Stimulated activated CD8-positive, alpha-beta memory T cell treated with anti-CD3 and anti-CD28 coated beads, Interleukin-15, amount 100 ng/mL, for 1 hour (primary cell): ENCODE measurements around the gene MPRIP.

Experiments used
- DNase-seq: peaks from one replicate; pipeline ENCODE4 v3.0.0-alpha.2; 2020; ENCODE audit warnings: low read depth

MPRIP gene

DNA sequence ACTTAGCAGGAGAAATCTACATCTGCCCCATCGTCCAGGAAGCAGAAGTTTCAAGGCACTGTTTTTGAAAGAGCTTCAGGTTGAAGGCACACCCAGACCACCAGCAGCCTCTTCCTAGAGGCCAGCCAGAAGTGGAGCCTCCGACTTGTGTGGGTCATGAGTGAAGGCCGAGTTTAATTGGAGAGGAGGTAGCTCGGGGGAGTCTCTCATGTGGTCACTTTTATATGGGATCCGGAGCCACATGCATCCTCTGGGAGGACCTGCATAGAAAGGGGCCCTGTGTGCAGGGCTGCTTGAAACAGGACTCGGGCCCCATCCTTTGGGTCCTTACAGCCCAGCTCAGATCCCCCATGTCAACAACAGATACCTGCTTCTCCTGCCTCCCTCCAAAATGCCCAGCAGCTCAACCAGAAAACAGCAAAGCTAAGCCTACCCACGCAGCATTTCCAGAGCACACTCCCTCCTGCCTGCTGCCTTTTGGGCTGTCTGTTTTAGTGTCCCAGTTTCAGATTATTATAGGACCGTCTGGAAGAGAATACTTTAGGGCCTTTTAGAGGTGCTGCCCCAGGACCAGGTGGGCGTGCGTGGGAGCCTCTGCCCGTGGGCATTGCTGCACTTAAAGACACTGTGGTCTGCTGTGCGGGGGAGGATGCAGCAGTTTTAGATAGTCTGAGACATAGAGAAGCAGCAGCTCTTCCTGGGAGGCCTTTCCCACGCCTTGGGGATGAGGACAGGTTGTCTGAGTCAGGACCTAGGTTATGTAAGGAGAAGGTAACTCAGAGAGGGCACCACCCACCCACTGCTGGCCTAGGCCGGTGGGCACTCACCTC, 29.5 kb downstream of the MPRIP start:
- DNase-seq, result no peak

GRCh38 chr17:17072546-17072945, 30.3 kb downstream of the MPRIP start:
- no peak for DNase-seq

GRCh38 chr17:17073030-17073564, 30.8 kb downstream of the MPRIP start:
- DNase-seq, result no peak

GRCh38 chr17:17073581-17074403, 31.5 kb downstream of the MPRIP start:
- DNase-seq, result no peak

DNA sequence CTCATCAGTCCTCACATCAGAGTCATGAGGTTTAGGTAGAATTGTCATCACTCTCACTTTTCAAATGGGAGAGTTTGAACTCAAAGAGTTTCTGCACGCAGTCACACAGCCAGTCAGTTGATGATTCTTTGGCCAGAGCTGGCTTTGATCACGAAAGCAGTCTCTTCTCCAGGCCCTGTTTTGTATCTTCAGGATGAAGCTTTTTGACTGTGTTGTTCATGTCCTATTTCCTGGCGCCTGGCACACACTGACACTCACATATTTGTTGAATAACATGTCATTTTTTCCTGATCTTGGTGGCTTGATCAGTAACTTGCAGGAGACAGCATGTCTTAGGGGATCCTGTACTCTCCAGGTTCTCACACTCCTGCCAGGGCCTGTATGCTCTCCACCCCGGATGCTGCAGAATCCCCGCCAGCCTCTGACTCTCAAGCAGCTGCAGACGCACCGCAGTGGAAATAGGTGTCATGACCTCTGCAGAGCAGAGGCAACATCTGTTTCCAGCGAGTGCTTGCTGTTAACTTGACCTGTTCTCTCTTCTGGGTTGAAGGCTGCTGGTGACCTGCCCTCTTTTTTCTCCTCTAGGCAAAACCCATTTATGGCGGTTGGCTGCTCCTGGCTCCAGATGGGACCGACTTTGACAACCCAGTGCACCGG, 33.0 kb downstream of the MPRIP start:
- DNase-seq, result no peak

DNA sequence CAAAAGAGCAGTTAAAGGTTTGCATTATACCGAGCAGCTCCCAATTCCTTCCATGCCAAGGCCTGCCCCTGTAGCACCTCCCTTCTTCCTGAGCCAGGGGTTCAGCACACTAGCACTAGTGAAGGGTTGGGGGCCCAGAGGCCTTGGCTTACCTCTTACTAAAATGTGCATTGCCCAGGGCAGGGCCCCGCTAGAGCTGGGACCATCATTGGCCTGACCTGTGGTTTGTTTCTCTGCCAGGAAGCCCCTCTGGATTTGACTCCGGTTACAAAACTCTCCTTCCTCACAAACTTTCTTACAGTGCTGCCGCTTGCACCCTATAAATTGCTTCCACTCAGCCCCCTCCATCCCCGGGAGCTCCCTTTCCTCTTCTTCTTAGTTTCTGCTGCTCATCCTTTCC, 33.8 kb downstream of the MPRIP start:
- DNase-seq, result no peak

DNA sequence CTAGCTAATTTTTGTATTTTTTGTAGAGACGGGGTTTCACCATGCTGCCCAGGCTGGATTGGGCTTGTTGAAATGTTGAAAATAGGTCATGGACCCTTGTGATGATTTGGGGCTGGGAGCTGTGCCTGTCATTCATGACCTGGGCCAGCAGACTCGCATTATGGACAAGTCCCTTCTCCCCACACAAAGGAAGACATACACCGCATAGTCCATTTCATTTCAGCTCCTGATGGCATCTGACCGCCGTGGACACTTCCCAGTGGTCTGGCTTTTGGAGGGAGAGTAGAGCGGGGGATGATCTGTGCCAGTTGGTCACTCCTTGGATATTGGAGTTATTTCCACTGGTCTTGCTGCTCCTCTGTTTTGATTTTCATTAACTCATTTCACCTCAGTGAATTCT, 34.8 kb downstream of the MPRIP start:
- no peak for DNase-seq

GRCh38 chr17:17077861-17078732, 35.8 kb downstream of the MPRIP start:
- no peak for DNase-seq

- no peak for DNase-seq
Measured at GRCh38 chr17:17078832-17079231, 36.6 kb downstream of the MPRIP start.

- no peak for DNase-seq
Measured at GRCh38 chr17:17079336-17079735, 37.1 kb downstream of the MPRIP start.

DNA sequence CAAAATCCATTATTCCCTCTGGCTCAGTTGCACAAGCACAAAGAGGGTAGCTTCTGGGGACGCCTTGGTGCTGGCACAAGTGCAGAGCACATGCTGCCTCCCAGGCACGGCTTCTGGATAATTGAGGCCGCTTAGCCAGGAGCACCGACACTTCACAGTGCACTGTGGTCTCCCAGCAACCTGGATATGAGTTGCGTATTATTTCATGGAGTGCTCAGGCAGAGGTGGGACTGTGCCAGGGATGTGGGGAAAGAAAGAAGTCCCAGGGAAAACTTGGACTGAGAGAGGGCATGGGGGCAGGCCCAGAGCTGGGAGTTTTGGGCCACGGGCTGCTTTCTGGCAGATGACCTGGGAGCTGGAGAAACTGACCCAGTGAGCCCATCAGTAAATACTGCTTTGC, 37.5 kb downstream of the MPRIP start:
- no peak for DNase-seq

GRCh38 chr17:17080181-17080631, 37.9 kb downstream of the MPRIP start:
- no peak for DNase-seq

GRCh38 chr17:17080781-17081180, 38.5 kb downstream of the MPRIP start:
- no peak for DNase-seq

DNA sequence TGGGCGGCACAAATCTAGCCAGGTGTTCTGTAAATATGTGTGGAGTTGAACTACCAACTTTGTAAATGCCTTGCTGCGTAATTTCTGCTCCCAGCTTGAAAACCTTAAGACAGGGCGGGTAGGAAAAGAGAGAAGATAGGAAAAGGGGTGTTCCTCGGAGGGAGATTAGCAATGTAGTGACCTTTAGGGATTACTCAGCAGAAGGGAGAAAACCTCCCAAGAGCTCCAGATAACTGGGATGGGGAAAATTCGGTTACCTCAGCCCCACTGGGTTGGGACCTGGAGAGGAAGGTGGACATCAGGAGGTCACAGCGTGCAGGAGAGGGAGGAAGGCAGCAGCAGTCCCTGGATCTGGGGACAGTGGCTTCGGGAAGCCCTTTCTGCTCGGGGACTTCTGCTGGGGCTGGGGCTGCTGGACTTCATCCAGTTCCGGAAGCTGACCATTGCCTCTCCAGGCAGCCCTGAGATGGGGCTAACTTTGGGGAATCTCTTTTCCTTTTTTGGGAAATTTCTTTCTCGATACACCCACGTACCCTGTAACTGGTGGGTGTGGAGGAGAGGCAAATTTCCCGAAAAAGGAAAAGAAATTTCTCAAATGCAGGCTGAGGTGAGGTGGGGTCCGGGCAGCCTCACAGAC, 39.2 kb downstream of the MPRIP start:
- DNase-seq, result no peak

DNA sequence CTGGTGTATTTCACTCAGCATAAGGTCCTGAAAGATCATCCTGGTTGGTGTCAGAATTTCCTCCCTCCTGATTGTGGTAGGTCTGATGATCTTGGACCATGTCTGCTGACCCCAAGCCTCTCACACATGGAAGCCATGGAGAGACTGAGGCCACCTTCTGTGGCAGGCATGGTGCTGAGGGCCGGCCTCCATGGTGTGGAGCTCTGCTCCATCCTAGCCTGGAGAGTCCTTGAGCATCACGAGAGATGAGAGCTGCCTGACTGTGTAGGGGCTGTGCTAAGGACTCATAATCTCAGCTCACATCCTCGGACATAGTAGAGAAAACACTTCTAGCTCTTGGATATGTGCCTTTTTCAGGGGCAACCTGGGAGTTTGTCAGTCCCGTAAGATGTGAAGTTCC, 40.6 kb downstream of the MPRIP start:
- DNase-seq, result no peak

DNA sequence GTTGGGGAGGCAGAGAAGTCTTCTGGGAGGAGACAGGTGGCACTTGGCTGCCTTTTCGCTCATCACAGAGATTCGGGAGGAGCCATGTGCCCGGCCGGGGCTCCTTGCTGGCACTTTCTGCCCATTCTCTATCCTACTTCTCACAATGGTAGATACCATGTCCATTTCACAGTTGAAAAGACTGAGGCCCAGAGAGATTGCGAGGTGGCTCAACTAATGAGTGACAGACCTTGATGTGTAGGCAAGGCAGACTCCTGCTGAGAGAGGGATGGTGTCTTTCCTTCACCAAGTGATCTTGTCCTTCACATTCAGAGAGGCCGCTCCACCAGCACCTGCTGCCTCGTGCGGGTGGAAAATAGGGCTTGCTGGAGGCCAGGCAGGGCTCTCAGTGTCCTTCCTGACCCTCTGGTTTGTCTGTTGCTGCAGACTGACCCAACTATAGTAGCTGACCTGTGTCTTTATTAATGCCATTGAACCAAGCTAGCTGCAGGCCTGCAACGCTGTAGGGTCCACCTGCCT, 42.1 kb downstream of the MPRIP start:
- no peak for DNase-seq

DNA sequence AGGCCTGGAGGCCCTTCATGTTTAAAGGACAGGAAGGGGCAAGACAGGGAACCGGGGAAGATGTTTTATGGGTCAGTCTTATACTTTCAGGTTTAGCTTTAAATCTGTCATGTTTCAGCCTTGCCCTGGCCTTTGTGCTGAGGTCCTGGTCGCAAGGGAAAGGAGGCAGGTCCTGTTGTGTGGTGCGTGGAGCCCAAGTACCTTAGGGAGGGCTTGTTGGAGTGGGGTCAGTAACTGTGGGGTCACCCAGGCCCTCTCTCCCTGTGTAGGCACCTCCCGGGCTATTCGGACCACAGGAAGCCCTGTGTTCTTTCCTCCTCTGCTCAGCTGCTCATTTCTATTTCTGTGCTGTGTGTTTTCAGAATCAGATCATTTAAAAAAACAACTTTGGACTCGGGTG, 42.7 kb downstream of the MPRIP start:
- DNase-seq, result no peak

- DNase-seq, result no peak
Measured at GRCh38 chr17:17086585-17086984, 44.3 kb downstream of the MPRIP start.

DNA sequence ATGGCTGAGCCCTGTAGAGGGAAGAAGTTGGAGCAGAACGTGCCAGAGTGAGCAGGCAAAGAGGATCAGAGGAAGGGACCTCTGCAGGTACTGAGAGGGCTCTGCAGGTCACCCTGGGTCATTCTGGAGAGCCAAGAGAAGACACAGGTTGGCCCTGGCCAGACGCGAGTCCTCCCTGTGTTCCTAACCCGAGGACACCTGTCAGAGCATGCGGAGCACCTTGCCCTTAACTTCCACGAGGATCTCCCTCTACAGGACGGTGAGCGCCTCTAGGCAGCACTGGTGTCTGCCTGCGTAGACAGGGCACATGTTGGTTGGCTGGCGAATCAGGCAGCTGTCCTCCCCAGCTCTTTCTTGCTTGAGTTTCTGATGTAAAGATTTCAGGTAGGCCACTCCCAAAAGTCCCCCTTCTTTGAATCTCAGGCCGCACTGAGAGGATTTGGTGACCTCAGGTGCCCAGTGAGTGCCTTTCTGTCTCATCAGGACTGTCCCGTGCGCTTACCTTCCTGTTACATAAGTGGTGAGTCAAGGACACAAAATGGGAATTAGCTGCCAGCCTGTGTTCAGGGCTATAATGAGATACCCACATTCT, 45.3 kb downstream of the MPRIP start:
- no peak for DNase-seq

- no peak for DNase-seq
Measured at GRCh38 chr17:17088086-17088485, 45.8 kb downstream of the MPRIP start.
